HEK293 (cell line): ENCODE results near the gene RAMP3.

Source experiments
- BCL11A ChIP-seq: fragments of 450-650 bp; formaldehyde crosslinking; IDR thresholded peaks from 2 replicates; pipeline ENCODE4 v1.5.1; 2016; ENCODE audit warnings: low read depth, missing biosample characterization, missing genetic modification characterization
- MYNN ChIP-seq: fragments of 450-650 bp; formaldehyde crosslinking; IDR thresholded peaks from 2 replicates; pipeline ENCODE4 v1.5.1; 2016; ENCODE audit warnings: missing biosample characterization, missing genetic modification characterization, borderline replicate concordance
- ZBTB8A ChIP-seq: fragments of 450-650 bp; formaldehyde crosslinking; IDR thresholded peaks from 2 replicates; pipeline ENCODE4 v1.5.1; 2016; ENCODE audit warnings: missing biosample characterization, missing genetic modification characterization
- ZNF138 ChIP-seq: fragments of 450-650 bp; formaldehyde crosslinking; IDR thresholded peaks from 2 replicates; pipeline ENCODE4 v1.5.1; 2016; ENCODE audit warnings: missing biosample characterization, missing genetic modification characterization, borderline replicate concordance
- ZNF549 ChIP-seq: fragments of 450-650 bp; IDR thresholded peaks from 2 replicates; pipeline ENCODE4 v1.5.1; 2018; ENCODE audit warnings: missing biosample characterization, missing genetic modification characterization, mild to moderate bottlenecking, inconsistent platforms, moderate library complexity
- ZNF626 ChIP-seq: fragments of 450-650 bp; sonication (Bioruptor Pico); formaldehyde crosslinking; IDR thresholded peaks from 2 replicates; pipeline ENCODE4 v1.5.1; 2018; ENCODE audit warnings: missing biosample characterization, missing genetic modification characterization, inconsistent platforms
- ZNF629 ChIP-seq: fragments of 450-650 bp; formaldehyde crosslinking; IDR thresholded peaks from 2 replicates; pipeline ENCODE4 v1.5.1; 2017; ENCODE audit warnings: missing biosample characterization, missing genetic modification characterization
- TF ChIP-seq, protein P1 (sequence below): fragments of 450-650 bp; formaldehyde crosslinking; IDR thresholded peaks from 2 replicates; pipeline ENCODE4 v1.5.1; 2016; ENCODE audit warnings: missing biosample characterization, missing genetic modification characterization
- TF ChIP-seq, protein P2 (sequence below): fragments of 450-650 bp; formaldehyde crosslinking; IDR thresholded peaks from 2 replicates; pipeline ENCODE4 v1.5.1; 2016; ENCODE audit warnings: missing biosample characterization, missing genetic modification characterization
- TF ChIP-seq, protein P3 (sequence below): fragments of 450-650 bp; formaldehyde crosslinking; IDR thresholded peaks from 2 replicates; pipeline ENCODE4 v1.5.1; 2016; ENCODE audit warnings: missing biosample characterization, missing genetic modification characterization

DNA sequence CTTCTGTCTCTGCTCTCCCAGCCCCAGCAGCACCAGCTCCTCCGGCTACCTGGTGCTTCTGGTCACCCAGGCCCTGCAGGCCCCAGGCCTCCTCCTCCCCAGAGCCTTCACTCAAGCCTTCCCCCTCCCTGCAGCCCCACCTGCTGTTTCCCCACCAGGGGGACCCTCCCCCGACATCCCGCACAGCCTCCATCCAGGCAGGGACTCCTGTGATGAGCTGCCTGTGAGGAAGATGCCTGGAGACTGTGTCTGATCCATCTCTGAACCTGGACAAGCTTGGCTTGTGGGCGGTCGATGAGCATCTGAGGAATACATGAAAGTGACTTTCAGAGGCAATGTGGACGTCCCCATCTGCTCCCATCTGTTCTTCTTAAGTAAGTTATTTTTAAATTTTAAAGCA lies 45.0 kb downstream of the RAMP3 start:
- TF ChIP-seq, protein P1, sequence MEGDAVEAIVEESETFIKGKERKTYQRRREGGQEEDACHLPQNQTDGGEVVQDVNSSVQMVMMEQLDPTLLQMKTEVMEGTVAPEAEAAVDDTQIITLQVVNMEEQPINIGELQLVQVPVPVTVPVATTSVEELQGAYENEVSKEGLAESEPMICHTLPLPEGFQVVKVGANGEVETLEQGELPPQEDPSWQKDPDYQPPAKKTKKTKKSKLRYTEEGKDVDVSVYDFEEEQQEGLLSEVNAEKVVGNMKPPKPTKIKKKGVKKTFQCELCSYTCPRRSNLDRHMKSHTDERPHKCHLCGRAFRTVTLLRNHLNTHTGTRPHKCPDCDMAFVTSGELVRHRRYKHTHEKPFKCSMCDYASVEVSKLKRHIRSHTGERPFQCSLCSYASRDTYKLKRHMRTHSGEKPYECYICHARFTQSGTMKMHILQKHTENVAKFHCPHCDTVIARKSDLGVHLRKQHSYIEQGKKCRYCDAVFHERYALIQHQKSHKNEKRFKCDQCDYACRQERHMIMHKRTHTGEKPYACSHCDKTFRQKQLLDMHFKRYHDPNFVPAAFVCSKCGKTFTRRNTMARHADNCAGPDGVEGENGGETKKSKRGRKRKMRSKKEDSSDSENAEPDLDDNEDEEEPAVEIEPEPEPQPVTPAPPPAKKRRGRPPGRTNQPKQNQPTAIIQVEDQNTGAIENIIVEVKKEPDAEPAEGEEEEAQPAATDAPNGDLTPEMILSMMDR (tag by site-specific recombination): no peak
- TF ChIP-seq, protein P2, sequence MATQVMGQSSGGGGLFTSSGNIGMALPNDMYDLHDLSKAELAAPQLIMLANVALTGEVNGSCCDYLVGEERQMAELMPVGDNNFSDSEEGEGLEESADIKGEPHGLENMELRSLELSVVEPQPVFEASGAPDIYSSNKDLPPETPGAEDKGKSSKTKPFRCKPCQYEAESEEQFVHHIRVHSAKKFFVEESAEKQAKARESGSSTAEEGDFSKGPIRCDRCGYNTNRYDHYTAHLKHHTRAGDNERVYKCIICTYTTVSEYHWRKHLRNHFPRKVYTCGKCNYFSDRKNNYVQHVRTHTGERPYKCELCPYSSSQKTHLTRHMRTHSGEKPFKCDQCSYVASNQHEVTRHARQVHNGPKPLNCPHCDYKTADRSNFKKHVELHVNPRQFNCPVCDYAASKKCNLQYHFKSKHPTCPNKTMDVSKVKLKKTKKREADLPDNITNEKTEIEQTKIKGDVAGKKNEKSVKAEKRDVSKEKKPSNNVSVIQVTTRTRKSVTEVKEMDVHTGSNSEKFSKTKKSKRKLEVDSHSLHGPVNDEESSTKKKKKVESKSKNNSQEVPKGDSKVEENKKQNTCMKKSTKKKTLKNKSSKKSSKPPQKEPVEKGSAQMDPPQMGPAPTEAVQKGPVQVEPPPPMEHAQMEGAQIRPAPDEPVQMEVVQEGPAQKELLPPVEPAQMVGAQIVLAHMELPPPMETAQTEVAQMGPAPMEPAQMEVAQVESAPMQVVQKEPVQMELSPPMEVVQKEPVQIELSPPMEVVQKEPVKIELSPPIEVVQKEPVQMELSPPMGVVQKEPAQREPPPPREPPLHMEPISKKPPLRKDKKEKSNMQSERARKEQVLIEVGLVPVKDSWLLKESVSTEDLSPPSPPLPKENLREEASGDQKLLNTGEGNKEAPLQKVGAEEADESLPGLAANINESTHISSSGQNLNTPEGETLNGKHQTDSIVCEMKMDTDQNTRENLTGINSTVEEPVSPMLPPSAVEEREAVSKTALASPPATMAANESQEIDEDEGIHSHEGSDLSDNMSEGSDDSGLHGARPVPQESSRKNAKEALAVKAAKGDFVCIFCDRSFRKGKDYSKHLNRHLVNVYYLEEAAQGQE (tag by site-specific recombination): no peak
- TF ChIP-seq MYNN (tag by site-specific recombination): no peak
- TF ChIP-seq BCL11A (tag by site-specific recombination): no peak
- no peak for TF ChIP-seq ZNF626
- TF ChIP-seq, protein P3, sequence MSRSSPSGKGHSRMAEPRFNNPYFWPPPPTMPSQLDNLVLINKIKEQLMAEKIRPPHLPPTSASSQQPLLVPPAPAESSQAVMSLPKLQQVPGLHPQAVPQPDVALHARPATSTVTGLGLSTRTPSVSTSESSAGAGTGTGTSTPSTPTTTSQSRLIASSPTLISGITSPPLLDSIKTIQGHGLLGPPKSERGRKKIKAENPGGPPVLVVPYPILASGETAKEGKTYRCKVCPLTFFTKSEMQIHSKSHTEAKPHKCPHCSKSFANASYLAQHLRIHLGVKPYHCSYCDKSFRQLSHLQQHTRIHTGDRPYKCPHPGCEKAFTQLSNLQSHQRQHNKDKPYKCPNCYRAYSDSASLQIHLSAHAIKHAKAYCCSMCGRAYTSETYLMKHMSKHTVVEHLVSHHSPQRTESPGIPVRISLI (tag by site-specific recombination): no peak
- TF ChIP-seq ZBTB8A: no peak
- TF ChIP-seq ZNF138: no peak
- no peak for TF ChIP-seq ZNF629 (tag by site-specific recombination)
- TF ChIP-seq ZNF549: no peak
